HepG2 (cell line): Measurements from ENCODE around the gene TRIM69. TPM values are rescaled to one million over a fixed set of nuclear protein-coding genes. Genes with fewer than 3 reads are reported as not detected.
A peak's percentile ranks its signal among the peaks of the same experiment; 100 is the strongest.

Experiments used
- BHLHE40 ChIP-seq: IDR thresholded peaks from 2 replicates; pipeline ENCODE4 v1.6.1; 2011; ENCODE audit warnings: low read length, improper control_type of control experiment
- CREM ChIP-seq, 2 experiments: sonication (generic) in 1 of 2; formaldehyde crosslinking in 1 of 2; IDR thresholded peaks; 2 replicates each; pipeline versions ENCODE4 v1.4.0 to v1.6.1; 2016 to 2020; ENCODE audit warnings: antibody characterized with exemption in 1 of 2, mild to moderate bottlenecking in 1 of 2, missing genetic modification reagents in 1 of 2
- GATAD1 ChIP-seq: IDR thresholded peaks from 2 replicates; pipeline ENCODE4 v1.6.1; 2016; ENCODE audit warnings: missing genetic modification reagents, missing compliant biosample characterization
- GFI1 ChIP-seq: sonication (generic); formaldehyde crosslinking; IDR thresholded peaks from 2 replicates; pipeline ENCODE4 v1.5.0; 2020; ENCODE audit warnings: missing genetic modification reagents, mild to moderate bottlenecking, borderline replicate concordance
- HNF1A ChIP-seq, 2 experiments: sonication (generic) in 1 of 2; formaldehyde crosslinking in 1 of 2; IDR thresholded peaks; 2 replicates each; pipeline versions ENCODE4 v1.4.0 to v1.6.1; 2016 to 2020; ENCODE audit warnings: borderline replicate concordance in 1 of 2, low read depth in 1 of 2, mild to moderate bottlenecking in 1 of 2, missing genetic modification reagents in 1 of 2
- HNRNPL ChIP-seq: fragments of 200-400 bp; formaldehyde crosslinking; IDR thresholded peaks from 2 replicates; pipeline ENCODE4 v1.6.1; 2017; ENCODE audit warnings: mild to moderate bottlenecking, low read depth, low read length
- JUND ChIP-seq: sonication (generic); formaldehyde crosslinking; IDR thresholded peaks from 2 replicates; pipeline ENCODE4 v1.8.0; 2022; ENCODE audit warnings: mild to moderate bottlenecking, missing genetic modification reagents
- MIER3 ChIP-seq: IDR thresholded peaks from 2 replicates; pipeline ENCODE4 v1.6.1; 2016; ENCODE audit warnings: missing compliant biosample characterization, borderline replicate concordance
- MTA1 ChIP-seq: sonication (generic); formaldehyde crosslinking; IDR thresholded peaks from 2 replicates; pipeline ENCODE4 v1.4.0; 2020; ENCODE audit warnings: missing genetic modification reagents, mild to moderate bottlenecking, borderline replicate concordance
- NAIF1 ChIP-seq: sonication (generic); formaldehyde crosslinking; IDR thresholded peaks from 2 replicates; pipeline ENCODE4 v1.5.0; 2020; ENCODE audit warnings: mild to moderate bottlenecking, missing genetic modification reagents, borderline replicate concordance
- SOX5 ChIP-seq: IDR thresholded peaks from 2 replicates; pipeline ENCODE4 v1.6.1; 2016; ENCODE audit warnings: borderline replicate concordance
- ZNF431 ChIP-seq: sonication (generic); formaldehyde crosslinking; IDR thresholded peaks from 2 replicates; pipeline ENCODE4 v1.9.0; 2022; ENCODE audit warnings: missing genetic modification reagents, low read depth, mild to moderate bottlenecking, borderline replicate concordance
- ZNF510 ChIP-seq: sonication (generic); formaldehyde crosslinking; IDR thresholded peaks from 2 replicates; pipeline ENCODE4 v1.4.0; 2020; ENCODE audit warnings: low read depth, mild to moderate bottlenecking, missing genetic modification reagents
- ZNF512B ChIP-seq: sonication (generic); formaldehyde crosslinking; IDR thresholded peaks from 2 replicates; pipeline ENCODE4 v1.5.1; 2020; ENCODE audit warnings: missing genetic modification reagents, mild to moderate bottlenecking, borderline replicate concordance
- ZNF746 ChIP-seq: sonication (generic); formaldehyde crosslinking; IDR thresholded peaks from 2 replicates; pipeline ENCODE4 v1.8.0; 2022; ENCODE audit warnings: mild to moderate bottlenecking, missing genetic modification reagents
- polyA plus RNA-seq, 8 experiments: library from polyadenylated mRNA; depleted of rRNA in 3 of 8; stranded (reverse) in 7 of 8; unstranded in 1 of 8; fragments of >200 nt; fragmentation: Illumina TruSeq in 4 of 8; extraction: Trizol in 4 of 8; gene quantifications; 2 replicates each; pipeline versions ENCODE4 v1.2.1 to v1.2.3, GENCODE V29; 2011 to 2016; ENCODE audit warnings: low read depth in 4 of 8, missing spikeins in 1 of 8, mixed read lengths in 1 of 8; ENCODE audit not compliant: insufficient read depth in 1 of 8
- total RNA-seq, 5 experiments: library from RNA; depleted of rRNA; stranded (reverse); fragments of >200 nt; fragmentation: Illumina TruSeq; extraction: Trizol; gene quantifications; 2 replicates each; pipeline ENCODE4 v1.2.3, GENCODE V29; 2016; ENCODE audit warnings: low read depth in 1 of 5
- TF ChIP-seq, protein P1 (sequence below): IDR thresholded peaks from 2 replicates; pipeline ENCODE4 v1.6.1; 2016; ENCODE audit warnings: missing genetic modification reagents, missing compliant biosample characterization
- TF ChIP-seq, protein P2 (sequence below), 2 experiments: IDR thresholded peaks; 2 replicates each; pipeline ENCODE4 v1.6.1; 2011 to 2012; ENCODE audit warnings: low read length in 2 of 2, borderline replicate concordance in 1 of 2, low read depth in 1 of 2, mild to moderate bottlenecking in 1 of 2, moderate library complexity in 1 of 2

Gene TRIM69
- total and polyA plus RNA-seq, 2 of the 13 experiments (the other 11 are each of a cell fraction or from before 2014, with no cell fraction given), result 2.6 to 3.2 TPM

DNA sequence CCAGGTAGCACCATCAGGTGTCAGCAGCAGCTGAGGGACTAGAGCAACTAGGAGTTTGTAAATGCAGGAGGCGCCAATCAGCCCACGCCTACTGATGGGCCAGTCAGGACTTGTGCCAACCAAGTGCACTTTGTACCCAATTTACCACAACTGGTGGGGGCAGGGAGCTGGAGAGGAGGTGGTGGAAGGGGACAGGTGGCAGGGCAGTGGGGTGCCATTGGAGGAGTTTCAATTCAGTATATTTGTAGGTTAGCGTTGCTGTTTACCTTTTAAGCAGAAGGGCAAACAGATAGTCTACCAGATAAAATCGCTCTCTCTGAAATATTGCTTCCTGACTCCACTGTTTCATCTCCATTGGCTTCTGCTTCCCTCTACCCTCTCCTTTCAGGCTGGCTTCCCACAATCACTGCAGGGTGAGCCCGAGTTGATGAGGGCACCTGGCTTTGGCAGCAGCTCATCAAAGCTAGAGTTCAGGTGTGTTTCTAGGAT is 75.7 kb downstream of the TRIM69 start (continued):
- TF ChIP-seq GFI1 (CRISPR knock-in tag) (peak; percentile 93), NAIF1 (CRISPR knock-in tag) (no peak), SOX5 (CRISPR knock-in tag) (peak; percentile 72; the same call in 1 of the 2 replicates), ZNF510 (no peak), ZNF512B (CRISPR knock-in tag) (0 out of 2 replicates have a peak, but pooled peaks have one; percentile 41), ZNF746 (CRISPR knock-in tag) (no peak), BHLHE40 (peak; percentile 57; the same call in 1 of the 2 replicates), GATAD1 (CRISPR knock-in tag) (peak; percentile 69), HNRNPL (peak; percentile 88), MTA1 (CRISPR knock-in tag) (0 out of 2 replicates have a peak, but pooled peaks have one; percentile 43), CREM (IDR thresholded peaks at IDR 0.05) (peak; percentile 49), CREM (CRISPR knock-in tag; IDR thresholded peaks at IDR 0.05) (no peak), MIER3 (CRISPR knock-in tag) (peak; percentile 83; the same call in 1 of the 2 replicates), ZNF431 (CRISPR knock-in tag) (no peak), HNF1A (IDR thresholded peaks at IDR 0.05; ENCODE audit: low read depth) (peak; percentile 28; the same call in 1 of the 2 replicates), HNF1A (CRISPR knock-in tag; IDR thresholded peaks at IDR 0.05; ENCODE audit: borderline replicate concordance) (no peak; the same call in 1 of the 2 replicates), JUND (CRISPR knock-in tag) (no peak)
- TF ChIP-seq, protein P1, sequence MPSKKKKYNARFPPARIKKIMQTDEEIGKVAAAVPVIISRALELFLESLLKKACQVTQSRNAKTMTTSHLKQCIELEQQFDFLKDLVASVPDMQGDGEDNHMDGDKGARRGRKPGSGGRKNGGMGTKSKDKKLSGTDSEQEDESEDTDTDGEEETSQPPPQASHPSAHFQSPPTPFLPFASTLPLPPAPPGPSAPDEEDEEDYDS, result peak; percentile 25; the same call in 1 of the 2 replicates
- TF ChIP-seq, protein P2, sequence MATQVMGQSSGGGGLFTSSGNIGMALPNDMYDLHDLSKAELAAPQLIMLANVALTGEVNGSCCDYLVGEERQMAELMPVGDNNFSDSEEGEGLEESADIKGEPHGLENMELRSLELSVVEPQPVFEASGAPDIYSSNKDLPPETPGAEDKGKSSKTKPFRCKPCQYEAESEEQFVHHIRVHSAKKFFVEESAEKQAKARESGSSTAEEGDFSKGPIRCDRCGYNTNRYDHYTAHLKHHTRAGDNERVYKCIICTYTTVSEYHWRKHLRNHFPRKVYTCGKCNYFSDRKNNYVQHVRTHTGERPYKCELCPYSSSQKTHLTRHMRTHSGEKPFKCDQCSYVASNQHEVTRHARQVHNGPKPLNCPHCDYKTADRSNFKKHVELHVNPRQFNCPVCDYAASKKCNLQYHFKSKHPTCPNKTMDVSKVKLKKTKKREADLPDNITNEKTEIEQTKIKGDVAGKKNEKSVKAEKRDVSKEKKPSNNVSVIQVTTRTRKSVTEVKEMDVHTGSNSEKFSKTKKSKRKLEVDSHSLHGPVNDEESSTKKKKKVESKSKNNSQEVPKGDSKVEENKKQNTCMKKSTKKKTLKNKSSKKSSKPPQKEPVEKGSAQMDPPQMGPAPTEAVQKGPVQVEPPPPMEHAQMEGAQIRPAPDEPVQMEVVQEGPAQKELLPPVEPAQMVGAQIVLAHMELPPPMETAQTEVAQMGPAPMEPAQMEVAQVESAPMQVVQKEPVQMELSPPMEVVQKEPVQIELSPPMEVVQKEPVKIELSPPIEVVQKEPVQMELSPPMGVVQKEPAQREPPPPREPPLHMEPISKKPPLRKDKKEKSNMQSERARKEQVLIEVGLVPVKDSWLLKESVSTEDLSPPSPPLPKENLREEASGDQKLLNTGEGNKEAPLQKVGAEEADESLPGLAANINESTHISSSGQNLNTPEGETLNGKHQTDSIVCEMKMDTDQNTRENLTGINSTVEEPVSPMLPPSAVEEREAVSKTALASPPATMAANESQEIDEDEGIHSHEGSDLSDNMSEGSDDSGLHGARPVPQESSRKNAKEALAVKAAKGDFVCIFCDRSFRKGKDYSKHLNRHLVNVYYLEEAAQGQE (IDR thresholded peaks at IDR 0.05; ENCODE audit: borderline replicate concordance in 1 of 2, low read depth in 1 of 2, low read length in 2 of 2), result no peak
